Panc1 (cell line): Measurements from ENCODE around the gene PFKFB4. TPM values are rescaled to one million over a fixed set of nuclear protein-coding genes. Genes with fewer than 3 reads are reported as not detected.

Source experiments
- ATAC-seq: fragments of 200-7000 bp; cut with Tn5 transposase; 2 replicates; pipeline ENCODE4 v1.9.1; 2020; ENCODE audit warnings: mild to moderate bottlenecking, moderate library complexity
- BruUV-seq: library from RNA; stranded (reverse); fragments of 400-500 nt; replicated peaks from 2 replicates; lab custom pipeline; 2021; lab: Mats Ljungman, UMichigan
- CTCF ChIA-PET: fragments of 300-600 bp; sonication (Branson Sonifier 250); formaldehyde crosslinking; loops from one replicate; lab custom pipeline; 2022; ENCODE audit warnings: antibody characterized with exemption; lab: Charles Lee
- POLR2A ChIA-PET: fragments of 300-600 bp; sonication (Branson Sonifier 250); formaldehyde crosslinking; loops from one replicate; lab custom pipeline; 2022; ENCODE audit warnings: antibody characterized with exemption; lab: Charles Lee
- DNase-seq: peaks from one replicate; pipeline ENCODE4 v3.0.0-alpha.2; 2010; ENCODE audit warnings: low read depth, low spot score
- H3K27ac ChIP-seq: 2 replicates; pipeline ENCODE4 v1.5.1; 2011; ENCODE audit warnings: mild to moderate bottlenecking, low read length, inconsistent platforms
- H3K27me3 ChIP-seq: fragments of 200-500 bp; sonication (Bioruptor generic); 2 replicates; pipeline ENCODE4 v1.6.0; 2014; ENCODE audit warnings: low read length, inconsistent platforms; ENCODE audit not compliant: control insufficient read depth, insufficient read depth
- H3K36me3 ChIP-seq: fragments of 200-500 bp; sonication (Bioruptor generic); 2 replicates; pipeline ENCODE4 v1.5.1; 2014; ENCODE audit warnings: inconsistent platforms, mild to moderate bottlenecking, low read length, moderate library complexity; ENCODE audit not compliant: control insufficient read depth, insufficient read depth
- H3K4me1 ChIP-seq: 2 replicates; pipeline ENCODE4 v1.5.1; 2011; ENCODE audit warnings: inconsistent platforms, mild to moderate bottlenecking, low read length, moderate library complexity; ENCODE audit not compliant: control insufficient read depth, insufficient read depth
- H3K4me3 ChIP-seq, 2 experiments: 2 replicates each; pipeline ENCODE4 v1.5.1; 2011 to 2012; ENCODE audit warnings: low read depth in 2 of 2, low read length in 2 of 2, mild to moderate bottlenecking in 2 of 2, inconsistent platforms in 1 of 2, moderate library complexity in 1 of 2
- H3K9me3 ChIP-seq: fragments of 200-500 bp; sonication (Bioruptor generic); 2 replicates; pipeline ENCODE4 v1.5.1; 2014; ENCODE audit warnings: low read depth, mild to moderate bottlenecking, inconsistent platforms, low read length, moderate library complexity; ENCODE audit not compliant: control insufficient read depth, insufficient read depth
- POLR2AphosphoS5 ChIP-seq: IDR thresholded peaks from 2 replicates; pipeline ENCODE4 v1.6.1; 2012; ENCODE audit warnings: mild to moderate bottlenecking, low read depth, low read length, moderate library complexity
- SIN3A ChIP-seq: IDR thresholded peaks from 2 replicates; pipeline ENCODE4 v1.6.1; 2012; ENCODE audit warnings: low read depth, mild to moderate bottlenecking, low read length, moderate library complexity, borderline replicate concordance; ENCODE audit not compliant: insufficient read depth
- TCF7L2 ChIP-seq: IDR thresholded peaks from 2 replicates; pipeline ENCODE4 v1.6.1; 2011; ENCODE audit warnings: mild to moderate bottlenecking, low read depth, low read length, inconsistent platforms
- in situ Hi-C: cut with HindIII; loops from 2 replicates; pipeline ENCODE4 v1.10.0; 2016; ENCODE audit warnings: low sequenced_read_pairs, low pct_unique_long_range_greater_than_20kb
- intact Hi-C: fragments of 100-400 bp; cut with micrococcal nuclease; formaldehyde crosslinking; loops from one replicate; pipeline ENCODE4 v1.10.0; 2022; ENCODE audit not compliant: unreplicated experiment
- total RNA-seq: library from RNA; stranded (reverse); gene quantifications from one replicate; pipeline ENCODE4 v1.2.1, GENCODE V29; 2021; ENCODE audit not compliant: unreplicated experiment
- TF ChIP-seq, protein P1 (sequence below), 2 experiments: IDR thresholded peaks; 2 replicates each; pipeline ENCODE4 v1.6.1; 2011 to 2012; ENCODE audit warnings: low read depth in 2 of 2, control low read depth in 1 of 2, low read length in 1 of 2, mild to moderate bottlenecking in 1 of 2, moderate library complexity in 1 of 2; ENCODE audit not compliant: insufficient read depth in 1 of 2
- TF ChIP-seq, protein P2 (sequence below): fragments of 450-650 bp; IDR thresholded peaks from 2 replicates; pipeline ENCODE4 v1.5.1; 2017; ENCODE audit warnings: mild to moderate bottlenecking

Gene PFKFB4
- total RNA-seq, 1 experiment from 2014 or later: 6.0 TPM

DNA sequence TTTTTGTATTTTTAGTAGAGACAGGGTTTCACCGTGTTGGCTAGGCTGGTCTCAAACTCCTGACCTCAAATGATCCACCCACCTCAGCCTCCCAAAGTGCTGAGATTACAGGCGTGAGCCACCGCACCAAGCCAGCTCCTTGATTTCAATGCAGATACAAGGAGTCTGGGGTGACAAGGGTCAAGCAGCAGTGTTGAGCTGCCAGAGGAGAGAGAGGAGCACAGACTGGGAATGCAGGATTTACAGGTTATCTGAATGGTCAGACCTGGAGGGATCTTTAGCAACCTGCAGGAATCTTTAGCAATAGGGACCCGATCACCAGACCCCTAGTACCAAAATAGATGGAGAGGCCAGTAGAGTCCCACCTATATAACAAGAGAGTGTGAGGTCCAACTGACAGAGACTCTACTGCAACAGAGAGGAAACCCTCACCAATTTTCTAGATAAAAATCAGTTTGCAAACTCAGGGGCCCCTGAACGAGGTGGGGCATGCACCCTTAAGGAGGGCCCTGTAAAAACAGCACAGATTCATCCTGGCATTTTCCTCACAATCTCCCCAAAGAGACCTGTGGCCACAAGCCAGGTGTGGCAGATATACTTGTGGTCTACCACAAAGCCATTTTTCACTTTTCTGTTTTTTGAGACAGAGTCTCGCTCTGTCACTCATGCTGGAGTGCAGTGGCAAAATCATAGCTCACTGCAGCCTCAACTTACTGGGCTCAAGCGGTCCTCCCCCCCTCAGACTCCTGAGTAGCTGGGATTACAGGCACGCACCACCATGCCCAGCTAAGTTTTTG is 42.0 kb downstream of the PFKFB4 start:
- no peak for ATAC-seq
- TF ChIP-seq TCF7L2 (no peak), SIN3A (no peak), POLR2AphosphoS5 (no peak)
- TF ChIP-seq, protein P1, sequence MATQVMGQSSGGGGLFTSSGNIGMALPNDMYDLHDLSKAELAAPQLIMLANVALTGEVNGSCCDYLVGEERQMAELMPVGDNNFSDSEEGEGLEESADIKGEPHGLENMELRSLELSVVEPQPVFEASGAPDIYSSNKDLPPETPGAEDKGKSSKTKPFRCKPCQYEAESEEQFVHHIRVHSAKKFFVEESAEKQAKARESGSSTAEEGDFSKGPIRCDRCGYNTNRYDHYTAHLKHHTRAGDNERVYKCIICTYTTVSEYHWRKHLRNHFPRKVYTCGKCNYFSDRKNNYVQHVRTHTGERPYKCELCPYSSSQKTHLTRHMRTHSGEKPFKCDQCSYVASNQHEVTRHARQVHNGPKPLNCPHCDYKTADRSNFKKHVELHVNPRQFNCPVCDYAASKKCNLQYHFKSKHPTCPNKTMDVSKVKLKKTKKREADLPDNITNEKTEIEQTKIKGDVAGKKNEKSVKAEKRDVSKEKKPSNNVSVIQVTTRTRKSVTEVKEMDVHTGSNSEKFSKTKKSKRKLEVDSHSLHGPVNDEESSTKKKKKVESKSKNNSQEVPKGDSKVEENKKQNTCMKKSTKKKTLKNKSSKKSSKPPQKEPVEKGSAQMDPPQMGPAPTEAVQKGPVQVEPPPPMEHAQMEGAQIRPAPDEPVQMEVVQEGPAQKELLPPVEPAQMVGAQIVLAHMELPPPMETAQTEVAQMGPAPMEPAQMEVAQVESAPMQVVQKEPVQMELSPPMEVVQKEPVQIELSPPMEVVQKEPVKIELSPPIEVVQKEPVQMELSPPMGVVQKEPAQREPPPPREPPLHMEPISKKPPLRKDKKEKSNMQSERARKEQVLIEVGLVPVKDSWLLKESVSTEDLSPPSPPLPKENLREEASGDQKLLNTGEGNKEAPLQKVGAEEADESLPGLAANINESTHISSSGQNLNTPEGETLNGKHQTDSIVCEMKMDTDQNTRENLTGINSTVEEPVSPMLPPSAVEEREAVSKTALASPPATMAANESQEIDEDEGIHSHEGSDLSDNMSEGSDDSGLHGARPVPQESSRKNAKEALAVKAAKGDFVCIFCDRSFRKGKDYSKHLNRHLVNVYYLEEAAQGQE (IDR thresholded peaks at IDR 0.05; ENCODE audit: insufficient read depth in 1 of 2, low read depth in 2 of 2, low read length in 1 of 2): no peak
- TF ChIP-seq, protein P2, sequence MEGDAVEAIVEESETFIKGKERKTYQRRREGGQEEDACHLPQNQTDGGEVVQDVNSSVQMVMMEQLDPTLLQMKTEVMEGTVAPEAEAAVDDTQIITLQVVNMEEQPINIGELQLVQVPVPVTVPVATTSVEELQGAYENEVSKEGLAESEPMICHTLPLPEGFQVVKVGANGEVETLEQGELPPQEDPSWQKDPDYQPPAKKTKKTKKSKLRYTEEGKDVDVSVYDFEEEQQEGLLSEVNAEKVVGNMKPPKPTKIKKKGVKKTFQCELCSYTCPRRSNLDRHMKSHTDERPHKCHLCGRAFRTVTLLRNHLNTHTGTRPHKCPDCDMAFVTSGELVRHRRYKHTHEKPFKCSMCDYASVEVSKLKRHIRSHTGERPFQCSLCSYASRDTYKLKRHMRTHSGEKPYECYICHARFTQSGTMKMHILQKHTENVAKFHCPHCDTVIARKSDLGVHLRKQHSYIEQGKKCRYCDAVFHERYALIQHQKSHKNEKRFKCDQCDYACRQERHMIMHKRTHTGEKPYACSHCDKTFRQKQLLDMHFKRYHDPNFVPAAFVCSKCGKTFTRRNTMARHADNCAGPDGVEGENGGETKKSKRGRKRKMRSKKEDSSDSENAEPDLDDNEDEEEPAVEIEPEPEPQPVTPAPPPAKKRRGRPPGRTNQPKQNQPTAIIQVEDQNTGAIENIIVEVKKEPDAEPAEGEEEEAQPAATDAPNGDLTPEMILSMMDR: no peak
- BruUV-seq: no TSS peak
- no peak overlapping the region for H3K27ac ChIP-seq
- ChIA-PET CTCF (interaction anchor here (0.7 kb wide), 1 partner anchor 933 kb away, joined by 4 read pairs; no protein-coding TSS in a partner anchor), POLR2A (no interaction called here)
- H3K9me3 ChIP-seq: no peaks in the 10 kb centered on the region
- intact Hi-C loops (no loop called here), in situ Hi-C loops (no loop called here)
- DNase-seq: no peak
- no peaks in the 10 kb centered on the region for H3K36me3 ChIP-seq
- no peak overlapping the region for H3K4me3 ChIP-seq
- H3K4me1 ChIP-seq: no peaks in the 10 kb centered on the region
- H3K27me3 ChIP-seq: no peaks in the 10 kb centered on the region

DNA sequence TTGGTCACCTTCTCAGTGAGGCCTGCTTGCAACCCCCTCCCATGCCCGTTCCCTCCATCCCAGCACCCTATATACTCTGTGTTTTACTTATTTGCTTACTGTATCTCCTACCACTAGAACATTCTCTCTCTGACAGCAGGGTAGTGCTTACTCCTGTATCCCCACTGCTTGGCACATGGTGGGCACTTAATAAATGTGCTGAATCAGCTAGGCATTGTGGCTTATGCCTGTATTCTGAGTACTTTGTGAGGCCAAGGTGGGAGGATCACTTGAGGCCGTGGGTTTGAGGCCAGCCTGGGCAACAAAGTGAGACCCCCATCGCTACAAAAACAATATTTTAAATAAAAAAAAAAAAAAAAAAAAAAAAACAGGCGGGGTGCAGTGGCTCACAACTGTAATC is 45.1 kb downstream of the PFKFB4 start:
- BruUV-seq: no TSS peak
- ChIA-PET POLR2A (no interaction called here), CTCF (no interaction called here)
- Histone ChIP-seq H3K27me3 (no peaks in the 10 kb centered on the region), H3K36me3 (no peaks in the 10 kb centered on the region), H3K27ac (no peak overlapping the region), H3K4me1 (peaks cover 6% of the 10 kb centered on the region), H3K9me3 (no peaks in the 10 kb centered on the region), H3K4me3 (no peak overlapping the region)
- ATAC-seq (no peak), DNase-seq (no peak)
- TF ChIP-seq SIN3A (no peak), POLR2AphosphoS5 (no peak), TCF7L2 (no peak)
- TF ChIP-seq, protein P2: no peak
- TF ChIP-seq, protein P1 (IDR thresholded peaks at IDR 0.05; ENCODE audit: insufficient read depth in 1 of 2, low read depth in 2 of 2, low read length in 1 of 2): no peak
- intact Hi-C loops: no loop called here
- in situ Hi-C loops: no loop called here
